ENCODE measurements around the gene MIXL1.
A peak's percentile ranks its signal among the peaks of the same experiment; 100 is the strongest.

MIXL1 gene

GRCh38 chr1:226181996-226182714 is 41.3 kb upstream of the MIXL1 start (continued):
- TF ChIP-seq ZBTB11 (tag by site-specific recombination; conservative IDR thresholded peaks at IDR 0.05; ENCODE audit: low read depth) (no peak), ZNF391 (tag by site-specific recombination; IDR thresholded peaks at IDR 0.05; ENCODE audit: borderline replicate concordance, low read depth) (peak; percentile 51; the same call in 1 of the 2 replicates), PRDM10 (tag by site-specific recombination; IDR thresholded peaks at IDR 0.05) (peak; percentile 66), ZNF544 (tag by site-specific recombination; IDR thresholded peaks at IDR 0.05) (no peak), ZBTB1 (tag by site-specific recombination; IDR thresholded peaks at IDR 0.05) (no peak), RBAK (tag by site-specific recombination; IDR thresholded peaks at IDR 0.05) (no peak), ZFP3 (tag by site-specific recombination; IDR thresholded peaks at IDR 0.05; ENCODE audit: low read depth) (0 out of 2 replicates have a peak, but pooled peaks have one; percentile 7), FEZF1 (tag by site-specific recombination; IDR thresholded peaks at IDR 0.05) (no peak), PRDM1 (tag by site-specific recombination; IDR thresholded peaks at IDR 0.05) (peak; percentile 80), ZNF792 (tag by site-specific recombination; IDR thresholded peaks at IDR 0.05) (no peak), ZNF837 (tag by site-specific recombination; IDR thresholded peaks at IDR 0.05) (no peak), ZEB2 (tag by site-specific recombination; IDR thresholded peaks at IDR 0.05) (peak; percentile 70), YY1 (tag by site-specific recombination; IDR thresholded peaks at IDR 0.05) (no peak), ZNF398 (tag by site-specific recombination; IDR thresholded peaks at IDR 0.05) (no peak), ZNF639 (tag by site-specific recombination; IDR thresholded peaks at IDR 0.05) (no peak), ZNF169 (tag by site-specific recombination; IDR thresholded peaks at IDR 0.05) (no peak), ATF2 (tag by site-specific recombination; IDR thresholded peaks at IDR 0.05; ENCODE audit: low read depth) (no peak), ZNF311 (tag by site-specific recombination; IDR thresholded peaks at IDR 0.05; ENCODE audit: borderline replicate concordance) (no peak), ZNF521 (tag by site-specific recombination; IDR thresholded peaks at IDR 0.05) (no peak), ZNF335 (tag by site-specific recombination; conservative IDR thresholded peaks at IDR 0.05) (peak; percentile 79), ZBTB6 (tag by site-specific recombination; IDR thresholded peaks at IDR 0.05) (no peak), ZNF341 (tag by site-specific recombination; IDR thresholded peaks at IDR 0.05; ENCODE audit: low read depth) (peak; percentile 35), ZNF394 (tag by site-specific recombination; IDR thresholded peaks at IDR 0.05; ENCODE audit: borderline replicate concordance) (no peak; the same call in 1 of the 2 replicates), ZNF248 (tag by site-specific recombination; IDR thresholded peaks at IDR 0.05) (no peak), MEIS1 (CRISPR knock-in tag; IDR thresholded peaks at IDR 0.05; ENCODE audit: borderline replicate concordance) (no peak), MZF1 (tag by site-specific recombination; IDR thresholded peaks at IDR 0.05; ENCODE audit: borderline replicate concordance) (no peak), ZNF529 (tag by site-specific recombination; IDR thresholded peaks at IDR 0.05; ENCODE audit: insufficient replicate concordance) (no peak)
